GM18870 (cell line): ENCODE results near the gene TRUB2.

Source experiments
- ATAC-seq: cut with Tn5 transposase; IDR thresholded peaks from one replicate; pipeline ENCODE4 v1.9.1; 2021; ENCODE audit warnings: moderate library complexity; ENCODE audit not compliant: unreplicated experiment

Gene TRUB2, protein sequence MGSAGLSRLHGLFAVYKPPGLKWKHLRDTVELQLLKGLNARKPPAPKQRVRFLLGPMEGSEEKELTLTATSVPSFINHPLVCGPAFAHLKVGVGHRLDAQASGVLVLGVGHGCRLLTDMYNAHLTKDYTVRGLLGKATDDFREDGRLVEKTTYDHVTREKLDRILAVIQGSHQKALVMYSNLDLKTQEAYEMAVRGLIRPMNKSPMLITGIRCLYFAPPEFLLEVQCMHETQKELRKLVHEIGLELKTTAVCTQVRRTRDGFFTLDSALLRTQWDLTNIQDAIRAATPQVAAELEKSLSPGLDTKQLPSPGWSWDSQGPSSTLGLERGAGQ

DNA sequence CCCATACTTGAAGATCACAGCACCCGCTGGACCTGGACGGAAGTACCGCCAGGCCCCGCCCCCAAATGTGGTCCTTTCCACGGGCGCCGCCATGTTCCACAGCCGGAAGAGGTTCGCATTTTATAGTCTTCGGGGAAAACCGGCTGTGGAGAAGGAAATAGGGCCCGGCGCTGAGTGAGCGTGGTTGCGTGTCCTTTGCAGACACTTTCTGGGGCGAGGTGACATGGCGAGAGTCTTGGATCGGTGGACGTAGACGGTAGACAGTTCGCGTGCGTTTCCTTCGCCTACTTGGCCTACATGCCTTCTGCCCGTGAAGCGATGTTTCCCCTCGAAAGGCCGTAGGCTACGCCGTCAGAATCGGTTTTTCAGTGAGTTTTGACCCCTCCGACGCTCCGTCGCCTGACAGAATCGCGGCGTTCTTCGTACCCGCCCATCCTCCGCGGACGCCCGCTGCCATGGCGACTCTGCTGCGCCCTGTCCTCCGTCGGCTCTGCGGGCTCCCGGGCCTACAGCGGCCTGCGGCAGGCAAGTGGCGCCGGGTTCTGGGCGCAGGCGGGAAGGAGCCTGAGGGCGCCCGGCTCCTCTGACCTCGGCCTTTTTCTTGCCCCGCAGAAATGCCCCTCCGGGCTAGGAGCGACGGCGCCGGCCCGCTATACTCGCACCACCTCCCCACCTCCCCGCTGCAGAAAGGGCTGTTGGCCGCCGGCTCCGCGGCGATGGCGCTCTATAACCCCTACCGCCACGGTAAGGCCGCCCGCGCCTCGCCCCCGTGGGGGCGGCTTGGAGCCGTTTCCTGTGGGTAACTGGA lies at the start of gene TRUB2, which contains the start of gene COQ4:
TSS of gene TRUB2 (minus strand) at position 44 of the 808 bp plus-strand sequence. CDS start at position 5, 39 bp downstream.
TSS of gene COQ4 (plus strand) at position 436 of the 808 bp plus-strand sequence. CDS start at position 456, 20 bp downstream.
- ATAC-seq = peak; percentile 69

DNA sequence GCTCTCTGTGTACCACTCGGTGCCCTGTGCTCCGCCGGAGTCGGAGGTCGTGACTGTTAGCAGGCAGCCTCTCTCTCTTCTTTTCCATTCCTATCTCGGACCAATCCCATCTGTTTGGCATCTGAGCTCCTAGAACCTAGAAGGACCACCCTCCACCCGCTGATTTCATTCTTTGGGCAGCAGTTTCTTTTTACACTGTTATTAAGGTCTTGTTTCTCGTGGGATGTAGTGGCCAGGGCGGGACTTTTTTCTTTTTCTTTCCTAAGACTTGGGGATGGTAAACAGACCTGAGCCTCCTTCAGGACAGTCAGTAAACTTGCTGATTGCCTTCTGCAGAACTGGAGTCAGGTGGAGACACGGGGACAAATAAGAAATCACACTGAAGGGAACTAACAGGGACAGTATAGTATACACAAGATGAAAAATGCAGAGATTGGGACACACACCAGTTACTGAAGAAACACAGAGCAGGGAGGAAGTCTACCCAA lies 49.4 kb upstream of the TRUB2 start:
- no peak for ATAC-seq

DNA sequence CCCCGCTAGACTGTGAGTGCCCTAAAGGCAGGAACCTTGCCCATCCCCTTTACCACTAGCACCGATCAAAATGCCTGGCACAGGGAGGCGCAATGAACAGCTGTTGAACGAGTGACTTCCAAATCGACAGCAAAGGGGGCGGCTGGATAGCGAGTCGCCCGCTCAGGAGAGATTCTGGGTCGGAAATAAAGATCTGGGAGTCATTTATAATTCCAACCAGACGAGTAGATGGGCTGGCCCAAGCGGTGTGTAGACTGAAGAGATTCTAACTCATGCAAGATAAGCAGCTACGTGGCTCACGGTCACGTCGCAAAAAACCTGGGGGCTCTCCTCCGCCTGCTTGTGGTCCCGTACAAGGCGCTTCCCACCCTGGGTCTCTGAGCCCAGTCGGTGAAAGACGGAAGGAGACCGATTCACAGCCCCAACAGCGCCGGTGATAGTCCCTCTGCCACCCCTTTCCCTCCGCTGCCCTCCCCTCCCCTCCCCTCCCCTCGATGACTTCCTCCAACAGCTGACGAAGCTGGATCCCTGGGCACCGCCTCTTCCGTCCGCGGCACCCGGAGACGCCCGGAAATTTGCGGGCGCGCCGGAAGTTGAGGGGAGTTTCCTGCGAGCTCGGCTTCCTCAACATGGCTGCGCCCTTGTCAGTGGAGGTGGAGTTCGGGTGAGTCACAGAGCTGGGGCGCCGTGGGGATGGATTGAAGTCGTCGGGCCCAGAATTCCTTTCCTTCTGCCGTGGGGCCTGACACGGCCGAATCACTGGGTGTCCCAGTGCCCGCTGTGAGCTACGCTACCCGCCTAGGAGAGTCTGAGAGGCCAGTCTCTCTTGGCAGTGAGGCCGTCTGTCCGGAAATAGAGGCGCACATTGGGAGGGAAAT lies 48.7 kb upstream of the TRUB2 start, which contains the start of gene URM1:
TSS of gene URM1 (plus strand) at position 623 of the 878 bp plus-strand sequence. CDS start at position 630, 7 bp downstream.
- ATAC-seq = peak; percentile 62

DNA sequence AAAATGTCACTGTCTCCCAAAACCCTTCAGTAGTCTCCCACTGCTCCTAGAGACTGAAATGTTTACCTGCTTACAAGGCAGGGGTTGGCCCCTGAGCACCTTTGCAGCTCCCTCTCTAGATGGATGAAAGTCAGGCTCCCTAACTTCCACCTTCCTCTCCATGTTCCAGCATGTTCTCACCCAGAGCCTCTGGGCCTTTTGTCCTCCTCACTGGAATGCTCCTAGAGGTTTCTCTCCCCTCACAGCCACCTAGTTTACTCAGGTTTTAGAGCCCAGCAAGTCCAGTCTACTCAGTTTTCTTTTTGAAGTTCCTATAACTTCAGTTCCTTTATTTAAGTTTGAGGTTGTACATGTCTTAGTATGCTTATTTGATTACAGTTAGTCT lies 48.1 kb upstream of the TRUB2 start:
- ATAC-seq = no peak

DNA sequence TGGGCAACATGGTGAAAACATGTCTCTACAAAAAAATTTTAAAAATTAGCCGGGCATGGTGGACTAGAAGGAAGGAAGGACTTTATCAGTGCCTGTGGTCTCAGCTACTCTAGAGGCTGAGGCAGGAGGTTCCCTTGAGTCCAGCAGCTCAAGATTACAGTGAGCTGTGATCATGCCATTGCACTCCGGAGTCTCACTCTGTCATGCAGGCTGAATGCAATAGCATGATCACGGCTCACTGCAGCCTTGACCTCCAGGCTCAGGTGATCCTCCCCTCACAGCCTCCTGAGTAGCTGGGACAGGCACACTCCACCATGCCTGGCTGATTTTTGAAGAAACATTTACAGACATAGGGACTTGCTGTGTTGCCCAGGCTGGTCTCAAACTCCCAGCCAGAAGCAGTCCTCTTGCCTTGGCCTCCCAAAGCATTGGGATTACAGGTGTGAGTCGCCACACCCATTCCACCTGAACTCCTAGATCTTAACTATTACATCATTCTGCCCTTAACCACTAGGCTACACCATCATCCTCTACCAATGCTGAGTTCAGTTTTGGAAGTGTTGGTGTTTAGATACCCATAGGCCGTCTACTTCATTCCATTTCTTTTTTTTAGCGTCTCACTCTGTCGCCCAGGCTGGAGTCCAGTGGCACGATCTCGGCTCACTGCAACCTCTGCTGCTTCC lies 46.9 kb upstream of the TRUB2 start:
- no peak for ATAC-seq

DNA sequence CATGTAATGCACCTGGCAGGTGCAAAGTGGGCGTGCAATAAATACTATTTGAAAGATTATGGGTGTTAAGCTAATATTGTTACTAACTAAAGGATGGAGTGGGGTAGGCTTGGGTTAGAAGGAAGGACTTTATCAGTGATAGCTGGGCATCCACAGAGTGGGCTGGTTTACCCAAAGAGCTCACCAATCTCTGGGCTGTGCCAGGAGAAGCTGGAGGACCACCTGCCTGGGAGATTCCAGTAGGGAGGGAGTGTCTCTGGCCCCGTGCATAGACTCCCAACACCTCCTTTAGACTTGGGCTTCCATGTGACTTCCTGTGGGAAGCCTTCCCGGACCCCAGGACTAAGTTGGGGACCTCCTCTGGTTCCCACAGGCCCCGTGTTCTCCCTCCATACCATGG lies 43.3 kb upstream of the TRUB2 start:
- ATAC-seq = no peak

DNA sequence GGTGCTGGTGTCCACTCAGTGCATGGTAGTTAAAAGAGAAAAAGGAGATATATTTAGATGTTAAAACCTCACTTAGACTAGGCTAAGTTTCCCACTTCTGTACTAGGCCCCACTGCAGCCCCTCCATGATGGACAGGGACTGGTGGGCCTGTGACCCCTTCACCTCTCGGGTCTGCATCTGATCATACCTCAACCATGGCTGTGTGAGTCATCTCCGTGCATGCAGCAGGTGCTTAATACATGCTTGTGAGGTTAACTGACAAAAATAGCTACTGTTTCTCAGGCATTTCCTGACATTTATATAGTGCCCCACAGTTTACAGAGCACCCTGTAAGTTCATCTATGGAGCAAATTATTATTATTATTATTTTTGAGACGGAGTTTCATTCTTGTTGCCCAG lies 40.5 kb upstream of the TRUB2 start:
- ATAC-seq = no peak

DNA sequence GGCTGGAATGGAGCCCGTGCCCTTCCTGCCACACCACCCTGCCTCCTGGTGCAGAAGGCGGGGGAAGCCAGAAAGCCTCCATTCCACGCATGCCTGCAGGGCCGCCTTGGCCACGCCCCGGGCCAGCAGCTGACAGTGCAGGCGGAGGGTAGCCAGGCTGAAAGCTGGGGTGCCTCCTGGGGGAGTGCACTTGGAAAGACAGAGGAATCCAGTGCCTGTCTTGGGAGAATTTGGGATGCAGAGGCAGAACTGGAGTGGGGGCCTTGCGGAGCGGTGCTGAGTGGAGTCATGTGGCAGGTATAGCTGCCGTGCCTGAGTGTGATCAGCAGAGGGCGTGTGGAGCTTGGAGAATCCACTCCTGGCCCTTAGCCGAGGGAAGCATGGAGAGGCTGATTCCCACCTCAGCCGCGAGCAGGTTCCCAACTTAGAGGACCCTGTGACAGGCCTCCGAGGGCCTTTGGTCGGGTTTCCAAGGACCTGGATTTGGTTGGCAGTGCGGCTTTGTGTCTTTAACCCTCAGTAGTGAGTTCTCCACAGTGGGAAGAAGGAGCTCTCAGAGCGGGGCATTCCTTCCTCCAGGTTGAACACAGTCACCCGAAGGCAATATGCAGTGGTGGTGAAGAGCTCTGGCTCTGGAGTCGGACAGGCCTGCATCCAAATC lies 39.9 kb upstream of the TRUB2 start:
- no peak for ATAC-seq

DNA sequence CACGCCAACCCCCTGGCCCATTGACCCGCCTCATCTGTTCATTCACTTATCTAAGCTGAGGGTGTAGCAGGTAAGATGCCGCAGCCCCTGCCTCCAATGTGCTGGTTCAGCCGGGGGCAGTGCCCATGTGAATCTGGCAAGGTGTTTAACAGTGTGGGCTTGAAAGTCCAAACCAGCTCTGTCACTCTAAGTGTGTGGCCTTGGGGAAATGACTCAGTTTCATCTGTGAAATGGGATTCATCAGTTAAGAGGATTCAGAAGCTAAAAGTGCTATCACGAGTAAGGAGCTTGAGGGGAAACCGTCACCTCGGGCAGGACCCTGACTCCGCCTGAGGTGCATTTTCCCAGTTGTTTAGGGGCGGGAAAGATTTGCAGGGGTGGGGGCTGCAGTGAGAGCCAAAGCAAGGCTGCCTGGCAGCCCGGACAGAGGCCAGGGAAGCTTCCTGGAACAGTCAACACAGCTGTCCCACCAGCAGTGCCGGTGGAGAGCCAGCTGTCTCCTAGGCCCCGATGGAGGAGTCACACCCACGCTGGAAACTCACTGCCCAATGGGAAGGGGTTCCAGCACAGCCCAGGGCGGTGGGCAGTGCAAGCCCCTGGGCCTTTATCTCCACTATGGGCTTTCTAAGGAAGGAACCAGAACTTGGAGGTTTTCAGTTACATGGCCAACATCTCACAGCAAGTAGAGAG lies 39.2 kb upstream of the TRUB2 start:
- ATAC-seq = no peak

DNA sequence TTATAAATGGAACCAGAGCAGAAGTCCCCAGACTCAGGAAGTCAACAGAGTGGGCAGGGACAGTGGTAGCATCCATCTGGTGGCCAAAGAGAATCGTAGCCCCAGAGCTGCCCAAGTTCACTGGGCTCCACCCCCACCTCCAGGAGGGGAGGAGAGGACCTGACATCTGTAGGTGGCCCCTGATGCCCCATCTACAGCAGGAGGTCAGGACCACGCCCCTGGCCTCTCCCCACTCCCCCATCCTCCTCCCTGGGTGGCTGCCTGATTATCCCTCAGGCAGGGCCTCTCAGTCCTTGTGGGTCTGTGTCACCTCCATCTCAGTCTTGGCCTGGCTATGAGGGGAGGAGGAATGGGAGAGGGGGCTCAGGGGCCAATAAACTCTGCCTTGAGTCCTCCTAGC lies 38.6 kb upstream of the TRUB2 start:
- no peak for ATAC-seq

DNA sequence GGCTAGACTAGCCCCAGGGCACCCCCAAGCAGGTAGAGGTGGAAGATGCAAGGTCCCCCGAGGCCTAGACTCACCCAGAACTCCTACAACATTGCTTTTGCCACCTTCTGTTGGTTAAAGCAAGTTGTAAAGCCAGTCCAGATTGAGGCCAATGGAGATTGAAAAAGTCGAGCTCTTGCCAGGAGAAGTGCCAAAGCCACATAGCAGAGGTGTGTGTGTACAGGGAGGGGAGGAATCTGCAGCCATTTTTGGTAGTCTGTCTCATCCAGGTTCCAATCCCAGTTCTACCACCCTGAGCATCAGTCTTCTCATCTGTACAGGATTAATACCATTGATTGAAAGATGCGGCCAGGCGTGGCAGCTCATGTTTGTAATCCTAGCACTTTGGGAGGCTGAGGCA lies 36.6 kb upstream of the TRUB2 start:
- ATAC-seq = no peak

DNA sequence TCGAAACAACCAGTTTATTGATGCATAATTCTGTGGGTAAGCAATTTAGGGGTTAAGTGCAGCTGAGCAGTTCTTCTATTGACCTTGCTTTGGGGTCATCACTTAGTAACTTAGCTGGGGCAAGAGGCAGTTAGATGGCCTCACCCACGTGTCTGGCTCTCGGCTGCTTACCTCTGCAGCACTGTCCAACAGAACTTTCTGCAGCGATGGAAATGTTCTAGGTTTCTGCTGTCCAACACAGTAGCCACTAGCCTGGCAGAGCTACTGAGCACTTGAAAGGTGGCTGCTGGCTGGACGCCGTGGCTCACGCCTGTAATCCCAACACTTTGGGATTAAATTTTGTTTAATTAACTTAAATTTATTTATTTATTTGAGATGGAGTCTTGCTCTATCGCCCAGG lies 35.8 kb upstream of the TRUB2 start:
- no peak for ATAC-seq

DNA sequence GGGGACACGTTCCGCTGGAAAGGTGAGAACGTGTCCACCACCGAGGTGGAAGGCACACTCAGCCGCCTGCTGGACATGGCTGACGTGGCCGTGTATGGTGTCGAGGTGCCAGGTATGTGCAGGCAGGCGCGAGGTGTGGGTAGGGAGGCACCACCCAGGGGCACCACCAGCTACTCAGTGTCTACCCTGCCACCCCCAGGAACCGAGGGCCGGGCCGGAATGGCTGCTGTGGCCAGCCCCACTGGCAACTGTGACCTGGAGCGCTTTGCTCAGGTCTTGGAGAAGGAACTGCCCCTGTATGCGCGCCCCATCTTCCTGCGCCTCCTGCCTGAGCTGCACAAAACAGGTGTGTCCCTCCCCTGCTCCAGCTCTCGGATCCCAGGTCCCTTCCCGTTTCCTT lies 33.2 kb upstream of the TRUB2 start:
- no peak for ATAC-seq

DNA sequence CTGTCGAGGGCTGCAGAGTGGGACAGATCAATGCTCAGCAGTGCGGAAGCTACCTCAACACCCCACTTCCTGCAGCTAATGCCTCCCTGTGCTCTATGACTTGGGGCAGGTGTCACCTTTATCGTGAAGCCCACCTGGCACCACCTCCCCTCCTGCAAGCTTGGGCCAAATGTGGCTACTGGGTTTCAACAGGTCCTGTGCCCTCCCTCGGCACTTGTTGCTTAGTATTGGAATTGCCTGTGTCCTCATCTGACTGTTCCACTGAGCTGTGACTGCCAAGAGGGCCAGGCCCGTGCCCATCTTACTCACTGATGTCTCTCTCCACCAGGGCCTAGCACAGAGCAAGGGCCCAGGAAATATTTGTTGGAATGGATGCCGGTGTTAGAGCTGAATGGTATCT lies 27.5 kb upstream of the TRUB2 start:
- ATAC-seq = no peak

DNA sequence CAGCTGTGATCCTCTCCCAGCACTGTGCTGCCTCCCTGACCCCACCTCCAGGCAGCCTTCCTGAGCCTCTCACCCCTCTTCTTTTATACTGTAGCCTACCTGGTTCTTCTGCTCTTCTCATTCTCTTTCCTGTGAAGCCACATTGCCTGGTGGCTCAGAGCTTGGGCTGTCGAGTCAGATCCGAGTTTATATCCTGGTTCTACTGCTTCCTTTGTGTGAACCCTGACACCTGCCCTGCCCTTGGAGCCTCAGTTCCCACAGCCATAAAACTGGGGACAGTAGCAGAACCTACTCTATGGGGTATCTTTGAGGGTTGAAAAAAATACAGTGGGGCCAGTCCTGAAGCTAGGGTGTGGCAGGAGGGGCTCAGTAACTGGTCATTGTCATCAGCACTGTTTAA lies 26.9 kb upstream of the TRUB2 start:
- no peak for ATAC-seq

DNA sequence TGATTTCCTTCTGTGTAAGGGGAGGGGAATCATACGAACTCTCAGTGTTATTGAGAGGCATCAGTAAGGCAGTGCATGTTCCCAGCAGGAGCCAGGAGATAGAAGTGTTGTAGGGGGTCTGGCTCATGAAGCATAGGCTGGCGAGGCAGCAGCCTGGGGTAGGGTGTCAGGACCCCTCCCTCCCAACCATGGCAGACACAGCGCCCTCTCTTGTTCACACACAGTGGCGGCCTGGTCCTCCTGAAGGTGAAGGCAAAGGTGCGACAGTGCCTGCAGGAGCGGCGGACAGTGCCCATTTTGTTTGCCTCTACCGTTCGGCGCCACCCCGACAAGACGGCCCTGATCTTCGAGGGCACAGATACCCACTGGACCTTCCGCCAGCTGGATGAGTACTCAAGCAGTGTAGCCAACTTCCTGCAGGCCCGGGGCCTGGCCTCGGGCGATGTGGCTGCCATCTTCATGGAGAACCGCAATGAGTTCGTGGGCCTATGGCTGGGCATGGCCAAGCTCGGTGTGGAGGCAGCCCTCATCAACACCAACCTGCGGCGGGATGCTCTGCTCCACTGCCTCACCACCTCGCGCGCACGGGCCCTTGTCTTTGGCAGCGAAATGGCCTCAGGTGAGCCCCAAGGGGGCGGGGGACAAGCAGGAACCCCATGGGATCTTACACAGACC lies 22.8 kb upstream of the TRUB2 start:
- no peak for ATAC-seq

DNA sequence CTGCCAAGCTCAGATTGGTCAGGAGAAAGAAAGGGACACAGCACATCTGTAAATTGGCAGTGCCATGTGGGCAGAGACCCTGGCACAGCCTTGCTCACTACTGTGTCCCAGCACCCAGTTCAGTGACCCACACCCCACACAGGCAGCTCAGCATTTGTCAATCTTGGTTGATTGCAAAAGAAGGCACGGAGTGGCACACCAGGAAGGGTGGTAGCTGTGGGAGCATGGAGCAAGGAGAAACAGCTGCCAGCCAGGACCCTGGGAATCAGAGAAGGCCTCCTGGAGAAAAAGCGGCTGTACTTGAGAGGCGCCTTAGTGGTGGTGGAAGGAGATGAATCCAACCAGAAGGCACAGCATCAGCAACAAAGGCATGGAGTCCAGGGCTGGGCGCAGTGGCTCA lies 21.6 kb upstream of the TRUB2 start:
- no peak for ATAC-seq

DNA sequence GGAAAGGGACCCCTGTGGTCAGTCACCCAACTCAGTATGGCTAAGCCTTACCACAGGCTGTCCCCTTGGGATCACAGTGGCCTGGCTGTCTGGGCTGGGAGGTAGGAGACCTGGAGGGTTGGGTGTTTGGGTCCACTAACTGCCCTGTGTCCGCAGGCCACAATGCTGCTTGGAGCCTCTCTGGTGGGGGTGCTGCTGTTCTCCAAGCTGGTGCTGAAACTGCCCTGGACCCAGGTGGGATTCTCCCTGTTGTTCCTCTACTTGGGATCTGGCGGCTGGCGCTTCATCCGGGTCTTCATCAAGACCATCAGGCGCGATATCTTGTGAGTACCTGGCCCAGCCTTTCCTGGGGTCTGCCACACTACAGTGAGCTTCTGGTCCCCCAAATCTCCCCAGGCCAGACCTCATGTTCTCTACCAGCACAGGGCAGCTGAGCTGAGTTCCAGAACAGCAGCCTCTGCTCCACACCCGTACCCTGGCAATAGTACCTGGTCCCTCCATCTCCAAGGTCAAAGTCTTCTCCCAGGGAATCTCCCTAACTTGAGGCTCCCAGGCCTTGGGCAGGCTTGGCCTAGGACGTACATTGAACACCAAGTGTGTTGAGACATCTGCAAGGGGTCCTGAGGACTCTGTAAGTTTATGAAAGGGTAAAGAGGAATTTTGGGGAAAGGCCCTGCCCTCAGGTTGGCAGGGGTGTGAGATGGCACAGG lies 20.9 kb upstream of the TRUB2 start:
- ATAC-seq = no peak
